ENCODE results near the gene KRTAP12-1. TPM values are rescaled to one million over a fixed set of nuclear protein-coding genes. Genes with fewer than 3 reads are reported as not detected.
A peak's percentile ranks its signal among the peaks of the same experiment; 100 is the strongest.

KRTAP12-1 gene
- total RNA-seq, 1 donor from 2014 or later, result not detected

GRCh38 chr21:44727757-44728156 lies 45.8 kb upstream of the KRTAP12-1 start:
- Mint-ChIP-seq H3K9me3 (ENCODE audit: unreplicated experiment) (no peaks in the 10 kb centered on the region), H3K36me3 (ENCODE audit: unreplicated experiment) (no peaks in the 10 kb centered on the region), H3K27me3 (ENCODE audit: unreplicated experiment) (peaks cover 57% of the 10 kb centered on the region), H3K27ac (ENCODE audit: unreplicated experiment) (no peak overlapping the region), H3K4me1 (ENCODE audit: unreplicated experiment) (no peaks in the 10 kb centered on the region), H3K4me3 (ENCODE audit: unreplicated experiment) (no peak overlapping the region)
- DNase-seq (ENCODE audit: extremely low spot score, unreplicated experiment), result peak; percentile 82
- TF ChIP-seq CTCF (IDR thresholded peaks at IDR 0.05), result no peak

GRCh38 chr21:44727321-44727720 lies 45.4 kb upstream of the KRTAP12-1 start:
- peaks cover 61% of the 10 kb centered on the region for H3K27me3 Mint-ChIP-seq (ENCODE audit: unreplicated experiment)
- no peaks in the 10 kb centered on the region for H3K4me1 Mint-ChIP-seq (ENCODE audit: unreplicated experiment)
- no peak overlapping the region for H3K27ac Mint-ChIP-seq (ENCODE audit: unreplicated experiment)
- H3K36me3 Mint-ChIP-seq (ENCODE audit: unreplicated experiment), result no peaks in the 10 kb centered on the region
- no peak overlapping the region for H3K4me3 Mint-ChIP-seq (ENCODE audit: unreplicated experiment)
- peak; percentile 56 for DNase-seq (ENCODE audit: extremely low spot score, unreplicated experiment)
- H3K9me3 Mint-ChIP-seq (ENCODE audit: unreplicated experiment), result no peaks in the 10 kb centered on the region
- TF ChIP-seq CTCF (IDR thresholded peaks at IDR 0.05), result no peak

GRCh38 chr21:44726826-44727225 lies 44.9 kb upstream of the KRTAP12-1 start:
- H3K27me3 Mint-ChIP-seq (ENCODE audit: unreplicated experiment), result peaks cover 58% of the 10 kb centered on the region
- no peak for DNase-seq (ENCODE audit: extremely low spot score, unreplicated experiment)
- no peak for TF ChIP-seq CTCF (IDR thresholded peaks at IDR 0.05)

GRCh38 chr21:44724926-44725325 lies 43.0 kb upstream of the KRTAP12-1 start:
- TF ChIP-seq CTCF (IDR thresholded peaks at IDR 0.05), result no peak
- Mint-ChIP-seq H3K27ac (ENCODE audit: unreplicated experiment) (no peak overlapping the region), H3K4me3 (ENCODE audit: unreplicated experiment) (no peak overlapping the region), H3K36me3 (ENCODE audit: unreplicated experiment) (no peaks in the 10 kb centered on the region), H3K27me3 (ENCODE audit: unreplicated experiment) (peaks cover 46% of the 10 kb centered on the region), H3K9me3 (ENCODE audit: unreplicated experiment) (no peaks in the 10 kb centered on the region), H3K4me1 (ENCODE audit: unreplicated experiment) (no peaks in the 10 kb centered on the region)
- peak; percentile 59 for DNase-seq (ENCODE audit: extremely low spot score, unreplicated experiment)

More at GRCh38 chr21:44726826-44727225, 44.9 kb upstream of the KRTAP12-1 start:
- Mint-ChIP-seq H3K9me3 (ENCODE audit: unreplicated experiment) (no peaks in the 10 kb centered on the region), H3K4me1 (ENCODE audit: unreplicated experiment) (no peaks in the 10 kb centered on the region), H3K27ac (ENCODE audit: unreplicated experiment) (no peak overlapping the region), H3K36me3 (ENCODE audit: unreplicated experiment) (no peaks in the 10 kb centered on the region), H3K4me3 (ENCODE audit: unreplicated experiment) (no peak overlapping the region)

- no peak for TF ChIP-seq CTCF (IDR thresholded peaks at IDR 0.05)
- no peaks in the 10 kb centered on the region for H3K4me1 Mint-ChIP-seq (ENCODE audit: unreplicated experiment)
- DNase-seq (ENCODE audit: extremely low spot score, unreplicated experiment), result no peak
- no peak overlapping the region for H3K4me3 Mint-ChIP-seq (ENCODE audit: unreplicated experiment)
- H3K9me3 Mint-ChIP-seq (ENCODE audit: unreplicated experiment), result no peaks in the 10 kb centered on the region
- H3K27ac Mint-ChIP-seq (ENCODE audit: unreplicated experiment), result no peak overlapping the region
- no peaks in the 10 kb centered on the region for H3K36me3 Mint-ChIP-seq (ENCODE audit: unreplicated experiment)
- H3K27me3 Mint-ChIP-seq (ENCODE audit: unreplicated experiment), result peaks cover 47% of the 10 kb centered on the region
Observed at GRCh38 chr21:44724196-44724595, 42.2 kb upstream of the KRTAP12-1 start.

Measured in osteocyte (in vitro differentiated cells).